Muscle of back (tissue), 11 donors: ENCODE data around the gene TMEM106C. TPM values are rescaled to one million over a fixed set of nuclear protein-coding genes. Genes with fewer than 3 reads are reported as not detected.

Source experiments
- DNase-seq, 3 donors: peaks; one replicate each; pipeline versions ENCODE4 v3.0.0 to v3.0.0-alpha.2; 2013
- polyA plus RNA-seq, 10 donors: library from polyadenylated mRNA; unstranded; fragments of 120-200 nt; gene quantifications; one replicate each; pipeline ENCODE4 v1.2.1, GENCODE V29; 2013; ENCODE audit not compliant: insufficient read length in 10 of 10

The TMEM106C gene
- polyA plus RNA-seq, 10 donors: 51.6 to 67.5 (median 57.6) TPM

- DNase-seq: no peak
These were observed 48.7 kb downstream of the TMEM106C start for GRCh38 chr12:48012070-48012469.

DNA sequence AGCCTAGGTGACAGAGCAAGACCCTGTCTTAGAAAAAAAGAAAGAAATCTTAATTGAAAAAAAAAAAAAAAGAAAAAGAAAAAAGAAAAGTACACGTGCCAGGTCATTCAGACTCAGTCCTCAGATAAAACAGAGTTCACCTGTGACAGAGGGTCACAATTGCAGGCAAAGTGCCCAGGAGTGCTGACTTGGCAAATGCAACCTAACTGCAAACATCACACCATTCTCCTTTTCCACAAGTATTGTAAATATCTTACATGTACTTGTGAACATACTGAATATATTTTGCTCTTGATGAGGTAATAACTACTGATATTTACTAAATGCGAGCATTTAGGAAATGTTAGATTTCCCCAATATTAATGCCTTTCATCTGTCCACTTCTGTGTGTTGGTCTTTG is 49.9 kb downstream of the TMEM106C start:
- no peak for DNase-seq

- DNase-seq: no peak
These were observed 51.7 kb downstream of the TMEM106C start for GRCh38 chr12:48015129-48015528.

- DNase-seq: no peak
These were observed 52.6 kb downstream of the TMEM106C start for GRCh38 chr12:48015954-48016353.

- no peak for DNase-seq
These were observed 53.1 kb downstream of the TMEM106C start for GRCh38 chr12:48016373-48017020.

- no peak for DNase-seq
These were observed 54.1 kb downstream of the TMEM106C start for GRCh38 chr12:48017496-48017895.

DNA sequence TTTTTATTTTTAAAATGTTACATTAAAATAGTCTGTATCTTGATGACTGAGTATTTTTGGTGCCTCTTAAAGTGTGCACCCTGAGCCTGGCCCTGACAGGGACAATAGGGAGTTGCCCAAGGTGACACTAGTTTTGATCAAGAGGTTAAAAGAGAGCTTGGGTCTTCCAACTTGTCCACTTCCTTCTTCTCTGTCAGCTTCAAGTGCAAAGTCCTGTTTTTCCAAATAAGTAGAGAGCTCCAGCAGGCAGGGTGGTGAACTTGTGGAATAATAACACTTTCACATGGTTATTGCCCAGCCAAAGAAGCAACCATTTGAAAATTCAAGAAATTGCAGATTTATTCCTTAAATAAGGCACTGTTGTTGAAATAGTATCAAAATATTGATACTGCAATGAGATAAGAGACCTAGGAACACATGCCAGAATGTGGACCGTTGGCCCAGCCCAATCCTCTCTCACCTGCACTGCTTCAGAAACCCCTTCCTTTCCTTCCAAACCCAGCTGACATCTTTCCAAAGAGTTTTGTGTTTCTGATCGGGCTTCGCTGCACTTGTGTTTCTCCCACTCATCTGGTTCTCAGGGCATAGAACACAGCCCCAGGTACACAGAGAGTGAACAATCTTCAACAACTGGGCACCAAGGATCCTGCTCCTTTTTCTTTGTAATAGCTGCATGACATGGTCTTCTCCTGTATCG is 54.7 kb downstream of the TMEM106C start:
- DNase-seq: no peak

Other genes starting within 250 kb of the TMEM106C start
- gene ENDOU, start 238.1 kb upstream of the TMEM106C start, polyA plus RNA-seq: 1 to 10 TPM in 1 of 10 donors, under 1 TPM in 9; 0.19 to 1.8 (median 0.32) TPM
- gene RAPGEF3, start 204.7 kb upstream of the TMEM106C start, polyA plus RNA-seq: 10 to 100 TPM in 5 of 10 donors, 1 to 10 TPM in 5; 6.8 to 18.9 (median 9.7) TPM
- 10 to 100 TPM in 8 of 10 donors, 1 to 10 TPM in 2; 9.7 to 13.8 (median 11.5) TPM for gene SLC48A1, start 190.4 kb upstream of the TMEM106C start, polyA plus RNA-seq
- gene HDAC7, start 143.7 kb upstream of the TMEM106C start, polyA plus RNA-seq: 10 to 100 TPM; 51.6 to 87.4 (median 59.9) TPM
- gene VDR, start 58.6 kb upstream of the TMEM106C start, polyA plus RNA-seq: 1 to 10 TPM in 1 of 10 donors, under 1 TPM in 9; 0.21 to 1.5 (median 0.44) TPM
- 10 to 100 TPM in 8 of 10 donors, 1 to 10 TPM in 2; 5.5 to 83.1 (median 39.5) TPM for gene COL2A1, start 40.9 kb downstream of the TMEM106C start, polyA plus RNA-seq
- gene SENP1, start 142.5 kb downstream of the TMEM106C start, polyA plus RNA-seq: 10 to 100 TPM; 12.2 to 20.5 (median 16.1) TPM
- 100 to 1,000 TPM; 130 to 326 (median 255) TPM for gene PFKM, start 155.8 kb downstream of the TMEM106C start, polyA plus RNA-seq
- gene ASB8, start 193.9 kb downstream of the TMEM106C start, polyA plus RNA-seq: 10 to 100 TPM; 29.9 to 69.6 (median 49.9) TPM
- gene CCDC184, start 220.0 kb downstream of the TMEM106C start, polyA plus RNA-seq: 1 to 10 TPM in 9 of 10 donors, under 1 TPM in 1; 0.88 to 4.8 (median 1.9) TPM
- gene OR10AD1, start 239.7 kb downstream of the TMEM106C start, polyA plus RNA-seq: under 1 TPM in 4 of 10 donors, not detected in 6; 0.12 to 0.65 (median 0.19) TPM